ENCODE measurements around the gene XRRA1.

GRCh38 chr11:74844072-74844471, 104.8 kb downstream of the XRRA1 start:
- TF ChIP-seq CTCF (IDR thresholded peaks at IDR 0.05) (no peak), POLR2A (IDR thresholded peaks at IDR 0.05) (no peak), EP300 (IDR thresholded peaks at IDR 0.05) (no peak)

All from ovary (tissue), 3 donors.